Right lobe of liver (tissue), 4 donors: Measurements from ENCODE around the gene GJC2.

Experiments
- POLR2A ChIP-seq: fragments of 450-650 bp; IDR thresholded peaks from one replicate; pipeline ENCODE4 v1.6.1; 2017; ENCODE audit warnings: antibody characterized with exemption, mild to moderate bottlenecking
- TF ChIP-seq, protein P1 (sequence below), 4 donors: fragments of 200-600 bp in 3 of 4; fragments of 450-650 bp in 1 of 4; IDR thresholded peaks; one replicate each; pipeline versions ENCODE4 v1.5.1 to v1.8.0; 2016 to 2022; ENCODE audit warnings: antibody characterized with exemption in 4 of 4, mild to moderate bottlenecking in 2 of 4
- donor health status: DM: no; HTN: no; CAD: no.
- donor health status: DM: no; HTN: no; CAD: no.
- donor health status: DM: no; HTN: yes; CAD: no.

DNA sequence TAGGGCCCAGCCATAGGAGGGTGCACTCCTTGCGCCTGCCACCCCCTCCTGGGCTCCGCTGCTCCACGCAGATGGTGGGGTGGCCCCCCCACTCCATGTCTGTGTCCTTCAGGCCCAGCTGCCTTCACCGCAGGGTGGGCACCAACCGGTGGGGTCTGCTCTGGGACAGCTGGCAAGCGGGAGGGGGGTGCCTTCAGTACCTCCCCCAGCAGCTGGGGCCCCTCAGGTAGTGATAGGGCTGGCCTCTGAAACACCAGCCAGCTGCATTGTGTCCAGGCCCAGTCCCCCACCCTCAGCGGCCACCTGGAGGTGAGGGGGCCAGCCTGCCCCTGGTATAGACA lies 360 bp downstream of the GJC2 start:
- TF ChIP-seq, protein P1, sequence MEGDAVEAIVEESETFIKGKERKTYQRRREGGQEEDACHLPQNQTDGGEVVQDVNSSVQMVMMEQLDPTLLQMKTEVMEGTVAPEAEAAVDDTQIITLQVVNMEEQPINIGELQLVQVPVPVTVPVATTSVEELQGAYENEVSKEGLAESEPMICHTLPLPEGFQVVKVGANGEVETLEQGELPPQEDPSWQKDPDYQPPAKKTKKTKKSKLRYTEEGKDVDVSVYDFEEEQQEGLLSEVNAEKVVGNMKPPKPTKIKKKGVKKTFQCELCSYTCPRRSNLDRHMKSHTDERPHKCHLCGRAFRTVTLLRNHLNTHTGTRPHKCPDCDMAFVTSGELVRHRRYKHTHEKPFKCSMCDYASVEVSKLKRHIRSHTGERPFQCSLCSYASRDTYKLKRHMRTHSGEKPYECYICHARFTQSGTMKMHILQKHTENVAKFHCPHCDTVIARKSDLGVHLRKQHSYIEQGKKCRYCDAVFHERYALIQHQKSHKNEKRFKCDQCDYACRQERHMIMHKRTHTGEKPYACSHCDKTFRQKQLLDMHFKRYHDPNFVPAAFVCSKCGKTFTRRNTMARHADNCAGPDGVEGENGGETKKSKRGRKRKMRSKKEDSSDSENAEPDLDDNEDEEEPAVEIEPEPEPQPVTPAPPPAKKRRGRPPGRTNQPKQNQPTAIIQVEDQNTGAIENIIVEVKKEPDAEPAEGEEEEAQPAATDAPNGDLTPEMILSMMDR (IDR thresholded peaks at IDR 0.05), result no peak
- TF ChIP-seq POLR2A, result no peak
